GM21723 (cell line): ENCODE data around the gene RERE.

Source experiments
- ATAC-seq: cut with Tn5 transposase; IDR thresholded peaks from one replicate; pipeline ENCODE4 v1.9.1; 2021; ENCODE audit warnings: mild to moderate bottlenecking, moderate library complexity; ENCODE audit not compliant: unreplicated experiment

RERE gene

DNA sequence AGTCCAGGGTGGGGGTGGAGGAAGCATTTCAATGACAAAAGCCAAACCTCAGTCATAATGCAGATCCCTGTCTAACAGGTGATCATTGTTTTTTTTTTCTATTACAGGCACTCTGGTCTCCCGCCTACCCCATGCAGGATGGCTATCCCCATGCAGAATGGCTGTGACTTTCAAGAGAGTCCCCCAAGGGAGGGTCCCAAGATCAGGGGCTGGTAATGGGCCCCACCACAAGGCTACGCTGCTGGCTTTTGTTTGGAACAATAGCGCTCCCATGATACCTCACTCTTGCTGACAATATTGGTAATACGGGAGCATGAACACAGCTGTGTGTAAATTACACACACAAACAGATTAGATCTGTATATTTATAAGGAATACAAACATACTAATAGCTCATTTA is 380.1 kb downstream of the RERE start:
- ATAC-seq = no peak

DNA sequence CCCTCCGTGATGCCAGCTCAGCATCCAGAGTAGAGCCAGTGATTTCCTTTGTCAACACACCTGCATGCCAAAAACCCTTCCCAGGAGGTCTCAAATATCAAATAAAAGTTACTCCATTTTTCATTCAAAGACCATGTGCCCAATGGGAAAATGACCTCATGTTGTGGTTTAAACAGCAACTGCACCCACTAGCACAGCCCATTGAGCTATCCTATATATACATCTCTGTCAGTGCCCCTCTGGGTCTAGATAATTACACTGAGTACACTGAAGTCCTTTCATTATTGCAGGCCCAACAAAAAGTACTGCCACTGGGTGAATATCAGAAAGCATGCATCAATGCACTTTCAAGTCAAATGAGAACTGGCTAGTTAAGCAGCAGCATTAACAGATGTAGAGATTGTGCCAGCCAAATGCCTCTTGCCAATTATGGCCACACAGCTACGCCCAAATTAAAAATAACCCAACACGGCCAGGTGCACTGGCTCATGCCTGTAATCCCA is 381.8 kb downstream of the RERE start:
- ATAC-seq = no peak

- ATAC-seq = no peak
Measured at GRCh38 chr1:8434101-8434500, 383.3 kb downstream of the RERE start.

- ATAC-seq = no peak
Measured at GRCh38 chr1:8431784-8432183, 385.7 kb downstream of the RERE start.

DNA sequence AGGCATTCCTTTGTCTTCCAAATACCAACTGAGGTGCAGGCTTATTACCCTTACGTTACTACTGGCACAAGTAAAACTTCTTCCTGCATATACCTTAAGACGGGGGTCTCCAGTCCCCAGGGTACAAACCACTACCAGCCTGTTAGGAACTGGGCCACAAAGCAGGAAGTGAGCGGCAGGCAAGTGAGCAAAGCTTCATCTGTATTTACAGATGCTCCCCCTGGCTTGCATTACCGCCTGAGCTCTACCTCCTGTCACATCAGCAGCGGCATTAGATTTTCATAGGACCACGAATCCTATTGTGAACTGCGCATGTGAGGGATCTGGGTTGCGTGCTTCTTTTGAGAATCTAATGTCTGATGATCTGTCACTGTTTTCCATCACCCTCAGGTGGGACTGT is 386.4 kb downstream of the RERE start:
- ATAC-seq = no peak

- no peak for ATAC-seq
Measured at GRCh38 chr1:8430476-8430875, 387.0 kb downstream of the RERE start.

- no peak for ATAC-seq
Measured at GRCh38 chr1:8429549-8430110, 387.8 kb downstream of the RERE start.

GRCh38 chr1:8428441-8428840 is 389.0 kb downstream of the RERE start:
- no peak for ATAC-seq

- no peak for ATAC-seq
Measured at GRCh38 chr1:8427986-8428385, 389.5 kb downstream of the RERE start.

GRCh38 chr1:8427493-8427892 is 389.9 kb downstream of the RERE start:
- peak; percentile 55 for ATAC-seq

DNA sequence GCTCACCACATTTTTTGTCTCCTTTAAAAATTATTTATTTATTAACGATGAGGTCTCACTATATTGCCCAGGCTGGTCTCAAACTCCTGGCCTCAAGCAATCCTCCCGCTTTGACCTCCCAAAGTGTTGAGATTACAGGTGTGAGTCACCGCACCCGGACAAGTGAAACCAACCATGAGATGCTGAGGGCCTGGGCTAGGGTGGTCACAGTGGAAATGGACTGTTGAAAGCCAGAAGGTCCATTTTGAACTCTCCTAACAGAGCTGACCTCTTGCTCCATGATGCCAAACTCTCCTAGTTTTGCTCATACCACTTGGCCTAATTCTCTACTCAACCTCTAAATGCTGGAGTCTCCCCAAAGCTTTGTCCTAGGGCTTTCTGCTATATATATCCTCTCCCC is 390.4 kb downstream of the RERE start:
- no peak for ATAC-seq

GRCh38 chr1:8425781-8426161 is 391.7 kb downstream of the RERE start:
- ATAC-seq = no peak

GRCh38 chr1:8425150-8425780 is 392.2 kb downstream of the RERE start:
- ATAC-seq = no peak

DNA sequence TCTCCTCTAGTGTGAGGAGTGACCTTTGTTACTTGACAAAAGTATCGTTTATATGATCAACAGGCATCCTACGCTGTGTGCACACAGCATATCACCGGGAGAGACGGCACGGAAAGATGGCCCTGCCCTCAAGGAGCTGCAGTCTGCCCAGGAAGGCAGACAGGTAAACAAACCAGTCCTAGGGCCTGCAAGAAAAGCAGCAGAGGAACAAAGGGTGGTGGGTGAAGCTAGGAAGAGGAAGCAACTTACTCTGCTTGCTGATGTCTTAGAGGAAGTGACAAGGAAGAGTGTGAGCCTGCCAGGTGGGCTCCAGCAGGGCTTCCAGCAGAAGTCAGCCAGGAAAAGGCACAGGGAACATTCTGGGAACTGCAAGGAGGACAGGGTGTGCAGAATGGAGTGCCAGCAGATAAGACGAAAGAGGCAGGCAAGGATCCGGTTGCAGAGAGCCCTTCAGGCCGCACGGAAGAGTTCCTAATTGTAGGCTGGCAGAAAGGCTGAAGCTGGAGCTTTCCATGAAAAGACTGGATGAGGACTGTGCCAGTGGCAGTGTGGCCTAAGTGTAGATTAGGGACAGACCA is 392.8 kb downstream of the RERE start:
- no peak for ATAC-seq

GRCh38 chr1:8423692-8424538 is 393.5 kb downstream of the RERE start:
- ATAC-seq = no peak

DNA sequence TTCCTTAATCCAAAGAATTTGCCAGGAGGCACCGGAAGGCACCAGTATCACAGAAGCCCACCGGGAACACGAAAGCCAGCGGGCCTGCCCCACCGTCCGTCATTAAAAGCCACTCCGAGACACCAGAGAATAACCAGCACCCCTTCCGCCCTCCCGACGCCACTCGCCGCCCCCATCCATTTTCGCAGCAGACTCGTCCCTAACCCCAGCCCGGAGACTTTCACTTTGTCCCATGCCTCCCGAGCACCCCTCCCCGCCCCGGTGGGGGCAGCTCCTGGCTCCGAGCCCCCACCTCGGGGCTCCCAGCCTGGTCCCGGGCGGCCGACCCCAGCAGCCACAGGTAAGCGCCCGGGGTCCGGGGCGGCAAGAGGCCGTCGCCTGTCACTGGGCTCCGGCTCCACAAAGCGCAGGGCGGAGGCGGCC is 394.2 kb downstream of the RERE start:
- no peak for ATAC-seq

- no peak for ATAC-seq
Measured at GRCh38 chr1:8422510-8423268, 394.8 kb downstream of the RERE start.

DNA sequence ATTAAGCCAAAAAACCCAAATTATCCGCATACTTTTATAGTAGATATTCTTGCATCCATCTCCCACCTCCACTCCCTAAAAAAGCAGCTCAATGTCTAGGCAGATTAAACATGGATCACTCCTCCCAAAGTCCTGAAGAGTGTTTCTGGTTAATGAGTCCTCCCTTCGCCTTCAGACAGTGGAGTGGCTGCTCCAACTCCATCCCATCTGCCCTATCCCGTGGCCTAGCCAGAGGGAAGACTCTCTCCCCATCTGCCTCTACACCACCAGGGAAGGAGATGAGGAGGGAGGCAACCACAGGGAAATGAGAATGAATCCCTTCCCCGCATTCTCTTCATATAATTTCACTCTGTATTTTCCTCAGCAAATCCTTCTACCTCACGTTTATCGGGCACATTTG is 395.7 kb downstream of the RERE start:
- ATAC-seq = no peak

DNA sequence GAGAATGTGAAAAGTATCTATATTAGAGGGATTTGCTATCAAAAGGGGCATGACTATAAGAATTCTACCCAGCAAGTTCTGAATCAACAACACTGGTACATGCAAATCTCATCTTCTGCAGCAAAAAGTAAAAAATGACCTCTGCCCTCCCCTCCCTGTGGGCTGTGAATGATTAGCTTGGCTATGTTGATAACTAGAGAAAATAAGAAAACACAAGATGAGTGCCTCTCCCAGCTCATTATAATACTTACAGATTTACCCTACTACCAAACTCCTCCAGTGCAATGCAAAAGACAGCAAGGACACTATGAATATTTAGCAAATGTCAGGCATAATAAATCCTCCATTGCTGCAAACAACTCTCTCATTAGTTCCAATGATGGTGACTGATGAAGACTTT is 397.1 kb downstream of the RERE start:
- ATAC-seq = no peak

- no peak for ATAC-seq
Measured at GRCh38 chr1:8419861-8420260, 397.6 kb downstream of the RERE start.

DNA sequence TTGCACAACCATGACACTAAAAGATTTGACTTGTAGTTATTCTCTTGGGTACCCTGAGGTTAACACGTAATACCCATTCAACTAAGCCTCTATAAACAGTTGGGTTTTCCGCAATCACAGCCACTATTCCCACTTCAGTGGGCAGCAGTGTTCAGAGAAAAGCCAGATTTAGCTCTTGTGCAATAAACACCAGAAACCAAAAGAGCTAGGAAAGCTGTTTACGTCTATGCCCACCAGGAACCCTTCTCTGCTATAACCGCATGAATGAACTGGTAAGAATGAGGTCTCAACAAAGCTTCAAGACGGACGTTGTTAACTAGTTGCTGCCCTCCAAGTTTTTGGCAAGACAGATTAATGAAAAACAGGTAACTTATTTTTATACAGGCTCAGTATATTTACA is 398.3 kb downstream of the RERE start:
- ATAC-seq = no peak
